ENCODE data around the gene ADARB2. TPM values are rescaled to one million over a fixed set of nuclear protein-coding genes. Genes with fewer than 3 reads are reported as not detected.
"Not testable (repeated sequence)": the region's sequence is repeated elsewhere in the genome, so short reads cannot be mapped to it uniquely, and the experiment has no call there.

The ADARB2 gene
- total RNA-seq, 4 donors from 2014 or later: 0.32 to 1.6 (median 0.80) TPM

- Histone ChIP-seq H3K4me3 (no peak overlapping the region), H3K27ac (no peak overlapping the region), H3K27me3 (peaks cover 4% of the 10 kb centered on the region), H3K9me3 (no peaks in the 10 kb centered on the region), H3K36me3 (no peaks in the 10 kb centered on the region), H3K4me1 (peaks cover 9% of the 10 kb centered on the region)
- DNase-seq (ENCODE audit: low spot score in 2 of 2): no peak
- 55% methylated on average over 9 of the region's 9 CpGs for WGBS
- TF ChIP-seq EP300 (IDR thresholded peaks at IDR 0.05): no peak
- no peak for TF ChIP-seq POLR2AphosphoS5 (IDR thresholded peaks at IDR 0.05)
- TF ChIP-seq CTCF (IDR thresholded peaks at IDR 0.05): no peak
- TF ChIP-seq POLR2A (IDR thresholded peaks at IDR 0.05): no peak
These were observed 276.3 kb downstream of the ADARB2 start for GRCh38 chr10:1461016-1461415.

GRCh38 chr10:1459664-1460063 lies 277.7 kb downstream of the ADARB2 start:
- WGBS: 61% methylated on average over 5 of the region's 6 CpGs
- H3K27ac ChIP-seq; H3K9me3 ChIP-seq; H3K27me3 ChIP-seq; H3K4me1 ChIP-seq; H3K4me3 ChIP-seq; DNase-seq (ENCODE audit: low spot score in 2 of 2); H3K36me3 ChIP-seq: not testable (repeated sequence)

- no peak overlapping the region for H3K27ac ChIP-seq
- 40% methylated on average over 6 of the region's 6 CpGs for WGBS
- H3K9me3 ChIP-seq: no peaks in the 10 kb centered on the region
- H3K27me3 ChIP-seq: no peaks in the 10 kb centered on the region
- H3K36me3 ChIP-seq: no peaks in the 10 kb centered on the region
- DNase-seq (ENCODE audit: low spot score in 2 of 2): no peak
- no peak overlapping the region for H3K4me3 ChIP-seq
- H3K4me1 ChIP-seq: no peaks in the 10 kb centered on the region
- TF ChIP-seq CTCF (IDR thresholded peaks at IDR 0.05) (no peak), POLR2A (IDR thresholded peaks at IDR 0.05) (no peak), EP300 (IDR thresholded peaks at IDR 0.05) (no peak), POLR2AphosphoS5 (IDR thresholded peaks at IDR 0.05) (no peak)
These were observed 282.4 kb downstream of the ADARB2 start for GRCh38 chr10:1454951-1455350.

GRCh38 chr10:1454428-1454827 lies 282.9 kb downstream of the ADARB2 start:
- Histone ChIP-seq H3K27me3 (no peaks in the 10 kb centered on the region), H3K4me3 (no peak overlapping the region), H3K27ac (no peak overlapping the region), H3K4me1 (no peaks in the 10 kb centered on the region), H3K9me3 (no peaks in the 10 kb centered on the region), H3K36me3 (no peaks in the 10 kb centered on the region)
- no peak for DNase-seq (ENCODE audit: low spot score in 2 of 2)
- 69% methylated on average over 6 of the region's 6 CpGs for WGBS
- TF ChIP-seq POLR2AphosphoS5 (IDR thresholded peaks at IDR 0.05): no peak
- no peak for TF ChIP-seq POLR2A (IDR thresholded peaks at IDR 0.05)
- no peak for TF ChIP-seq CTCF (IDR thresholded peaks at IDR 0.05)
- no peak for TF ChIP-seq EP300 (IDR thresholded peaks at IDR 0.05)

GRCh38 chr10:1452777-1453176 lies 284.5 kb downstream of the ADARB2 start:
- no peaks in the 10 kb centered on the region for H3K27me3 ChIP-seq
- WGBS: 74% methylated on average over 8 of the region's 8 CpGs
- no peak overlapping the region for H3K4me3 ChIP-seq
- no peak for TF ChIP-seq EP300 (IDR thresholded peaks at IDR 0.05)
- no peak for TF ChIP-seq CTCF (IDR thresholded peaks at IDR 0.05)
- TF ChIP-seq POLR2A (IDR thresholded peaks at IDR 0.05): no peak
- TF ChIP-seq POLR2AphosphoS5 (IDR thresholded peaks at IDR 0.05): no peak
- H3K9me3 ChIP-seq: no peaks in the 10 kb centered on the region
- no peak for DNase-seq (ENCODE audit: low spot score in 2 of 2)
- no peak overlapping the region for H3K27ac ChIP-seq
- H3K4me1 ChIP-seq: no peaks in the 10 kb centered on the region
- no peaks in the 10 kb centered on the region for H3K36me3 ChIP-seq

GRCh38 chr10:1451941-1452340 lies 285.4 kb downstream of the ADARB2 start:
- H3K4me1 ChIP-seq: no peaks in the 10 kb centered on the region
- TF ChIP-seq CTCF (IDR thresholded peaks at IDR 0.05): no peak
- no peak for TF ChIP-seq EP300 (IDR thresholded peaks at IDR 0.05)
- TF ChIP-seq POLR2A (IDR thresholded peaks at IDR 0.05): no peak
- no peak for TF ChIP-seq POLR2AphosphoS5 (IDR thresholded peaks at IDR 0.05)
- 80% methylated on average over 7 of the region's 7 CpGs for WGBS
- H3K9me3 ChIP-seq: no peaks in the 10 kb centered on the region
- H3K4me3 ChIP-seq: no peak overlapping the region
- no peaks in the 10 kb centered on the region for H3K36me3 ChIP-seq
- no peak for DNase-seq (ENCODE audit: low spot score in 2 of 2)
- H3K27me3 ChIP-seq: no peaks in the 10 kb centered on the region
- no peak overlapping the region for H3K27ac ChIP-seq

Measured in suprapubic skin (tissue), 4 donors.